Fibroblast of lung (primary cell): ENCODE results near the gene ZNF611. TPM values are rescaled to one million over a fixed set of nuclear protein-coding genes. Genes with fewer than 3 reads are reported as not detected.
"Not testable (repeated sequence)": the region's sequence is repeated elsewhere in the genome, so short reads cannot be mapped to it uniquely, and the experiment has no call there.

Source experiments
- DNase-seq, 2 donors: peaks; one replicate each; pipeline versions ENCODE4 v3.0.0 to v3.0.0-alpha.2; 2010; ENCODE audit warnings: low read depth in 2 of 2
- H2AFZ ChIP-seq: 2 replicates; pipeline ENCODE4 v1.5.1; 2012; ENCODE audit warnings: low read length, control low read depth, inconsistent platforms
- H3K27ac ChIP-seq: 2 replicates; pipeline ENCODE4 v1.5.1; 2011; ENCODE audit warnings: low read length, control low read depth; ENCODE audit not compliant: insufficient read depth
- H3K27me3 ChIP-seq: 2 replicates; pipeline ENCODE4 v1.5.1; 2011; ENCODE audit warnings: mild to moderate bottlenecking, low read length; ENCODE audit not compliant: control insufficient read depth, insufficient read depth
- H3K36me3 ChIP-seq: 2 replicates; pipeline ENCODE4 v1.5.1; 2011; ENCODE audit warnings: low read length; ENCODE audit not compliant: control insufficient read depth, insufficient read depth
- H3K4me1 ChIP-seq: 2 replicates; pipeline ENCODE4 v1.5.1; 2011; ENCODE audit warnings: low read length; ENCODE audit not compliant: control insufficient read depth, insufficient read depth; ENCODE audit errors: extremely low read depth
- H3K4me2 ChIP-seq: 2 replicates; pipeline ENCODE4 v1.5.1; 2011; ENCODE audit warnings: low read length, control low read depth; ENCODE audit not compliant: insufficient read depth; ENCODE audit errors: extremely low read depth
- H3K4me3 ChIP-seq, 4 experiments: fragments of 200-600 bp in 1 of 4; sonication (generic) in 1 of 4; replicated peaks in 1 of 4; 2 replicates each; pipeline ENCODE4 v1.5.1; 2011 to 2016; ENCODE audit warnings: low read length in 4 of 4, low read depth in 3 of 4, mild to moderate bottlenecking in 3 of 4, control low read depth in 2 of 4, inconsistent platforms in 1 of 4, mixed read lengths in 1 of 4; ENCODE audit not compliant: insufficient read depth in 1 of 4; ENCODE audit errors: control extremely low read depth in 1 of 4
- H3K79me2 ChIP-seq: 2 replicates; pipeline ENCODE4 v1.5.1; 2012; ENCODE audit warnings: mild to moderate bottlenecking, low read length, inconsistent platforms; ENCODE audit not compliant: control insufficient read depth, insufficient read depth
- H3K9ac ChIP-seq: 2 replicates; pipeline ENCODE4 v1.5.1; 2011; ENCODE audit warnings: mild to moderate bottlenecking, low read length, control low read depth; ENCODE audit not compliant: insufficient read depth
- H3K9me3 ChIP-seq: 2 replicates; pipeline ENCODE4 v1.5.1; 2012; ENCODE audit warnings: low read depth, low read length; ENCODE audit not compliant: control insufficient read depth, insufficient read depth
- H4K20me1 ChIP-seq: 2 replicates; pipeline ENCODE4 v1.5.1; 2011; ENCODE audit warnings: low read length; ENCODE audit not compliant: control insufficient read depth, insufficient read depth; ENCODE audit errors: extremely low read depth
- CTCF ChIP-seq, 2 donors: IDR thresholded peaks in 1 of 2; conservative IDR thresholded peaks in 1 of 2; 1 replicate in 1 of 2; 2 replicates in 1 of 2; pipeline ENCODE4 v1.5.1; 2011 to 2012; ENCODE audit warnings: low read length in 2 of 2, control low read depth in 1 of 2, inconsistent platforms in 1 of 2, low read depth in 1 of 2, mild to moderate bottlenecking in 1 of 2
- EZH2 ChIP-seq: IDR thresholded peaks from 2 replicates; pipeline ENCODE4 v1.5.1; 2012; ENCODE audit warnings: low read length, control low read depth, mild to moderate bottlenecking; ENCODE audit errors: missing control alignments
- polyA plus RNA-seq, 2 donors: library from polyadenylated mRNA; depleted of rRNA in 1 of 2; stranded (reverse) in 1 of 2; unstranded in 1 of 2; fragments of >200 nt; gene quantifications; 2 replicates each; pipeline ENCODE4 v1.2.1, GENCODE V29; 2011 to 2012; ENCODE audit warnings: missing spikeins in 1 of 2
- total RNA-seq: library from RNA; depleted of rRNA; stranded (reverse); fragments of >200 nt; gene quantifications from 2 replicates; pipeline ENCODE4 v1.2.1, GENCODE V29; 2014

The ZNF611 gene
- total and polyA plus RNA-seq, 2 donors (not counting 1 experiment from before 2014, with no cell fraction given): 6.9 to 14.5 TPM

- Histone ChIP-seq H3K79me2 (peaks cover 37% of the 10 kb centered on the region), H3K4me1 (no peaks in the 10 kb centered on the region), H4K20me1 (no peaks in the 10 kb centered on the region), H3K27me3 (no peaks in the 10 kb centered on the region), H3K9me3 (no peaks in the 10 kb centered on the region), H3K9ac (no peak overlapping the region), H3K4me2 (no peak overlapping the region), H3K36me3 (peaks cover 2% of the 10 kb centered on the region), H3K4me3 (no peak overlapping the region), H3K27ac (no peak overlapping the region), H2AFZ (no peak overlapping the region)
- no peak for DNase-seq
- TF ChIP-seq CTCF (conservative IDR thresholded peaks at IDR 0.05 in 1 of 2, IDR thresholded peaks at IDR 0.05 in 1 of 2; ENCODE audit: low read depth in 1 of 2, low read length in 2 of 2) (no peak), EZH2 (no peak)
Observed at GRCh38 chr19:52679598-52679997, 55.2 kb downstream of the ZNF611 start.

- DNase-seq, H3K4me3 ChIP-seq, H4K20me1 ChIP-seq, H3K4me1 ChIP-seq, H3K4me2 ChIP-seq, H3K9me3 ChIP-seq, H2AFZ ChIP-seq, H3K9ac ChIP-seq, H3K27me3 ChIP-seq, H3K27ac ChIP-seq, H3K36me3 ChIP-seq: not testable (repeated sequence)
- H3K79me2 ChIP-seq: peaks cover 37% of the 10 kb centered on the region
Observed at GRCh38 chr19:52675239-52675638, 59.6 kb downstream of the ZNF611 start.

- no peak overlapping the region for H3K4me2 ChIP-seq
- no peak overlapping the region for H3K27ac ChIP-seq
Observed at GRCh38 chr19:52673014-52673413, 61.8 kb downstream of the ZNF611 start.

More at GRCh38 chr19:52673014-52673413, 61.8 kb downstream of the ZNF611 start:
- Histone ChIP-seq H2AFZ (no peak overlapping the region), H3K4me3 (no peak overlapping the region), H3K27me3 (no peaks in the 10 kb centered on the region), H3K36me3 (peaks cover 1% of the 10 kb centered on the region), H3K9me3 (no peaks in the 10 kb centered on the region), H4K20me1 (no peaks in the 10 kb centered on the region), H3K4me1 (no peaks in the 10 kb centered on the region), H3K9ac (no peak overlapping the region), H3K79me2 (peaks cover 24% of the 10 kb centered on the region)
- TF ChIP-seq CTCF (conservative IDR thresholded peaks at IDR 0.05 in 1 of 2, IDR thresholded peaks at IDR 0.05 in 1 of 2; ENCODE audit: low read depth in 1 of 2, low read length in 2 of 2) (no peak), EZH2 (no peak)
- peak; percentile 13 to 57 for DNase-seq
